GM19238 (cell line): ENCODE results near the gene CIPC.

Experiments used
- DNase-seq: peaks from one replicate; pipeline ENCODE4 v3.0.0; 2011; ENCODE audit warnings: low spot score; ENCODE audit not compliant: insufficient read length

The CIPC gene

GRCh38 chr14:77125281-77125801, 27.3 kb downstream of the CIPC start:
- no peak for DNase-seq

- DNase-seq, result no peak
Observed at GRCh38 chr14:77125823-77126325, 27.8 kb downstream of the CIPC start.

GRCh38 chr14:77126461-77126990, 28.5 kb downstream of the CIPC start:
- DNase-seq, result no peak

GRCh38 chr14:77128414-77128891, 30.4 kb downstream of the CIPC start:
- DNase-seq, result no peak

- no peak for DNase-seq
Observed at GRCh38 chr14:77130386-77130785, 32.3 kb downstream of the CIPC start.

GRCh38 chr14:77131206-77131605, 33.1 kb downstream of the CIPC start:
- DNase-seq, result no peak

GRCh38 chr14:77131871-77132486, 33.9 kb downstream of the CIPC start:
- no peak for DNase-seq

- peak; percentile 68 for DNase-seq
Observed at GRCh38 chr14:77133720-77134338, 35.8 kb downstream of the CIPC start.

- DNase-seq, result no peak
Observed at GRCh38 chr14:77139022-77139421, 41.0 kb downstream of the CIPC start.

GRCh38 chr14:77139540-77140358, 41.7 kb downstream of the CIPC start:
- peak; percentile 53 for DNase-seq

- no peak for DNase-seq
Observed at GRCh38 chr14:77140359-77141213, 42.5 kb downstream of the CIPC start.

GRCh38 chr14:77141214-77142004, 43.4 kb downstream of the CIPC start, which contains the start of gene ZDHHC22:
Gene ZDHHC22, minus strand, starts transcription at chr14:77141791. Its CDS starts 2,053 bp downstream, at chr14:77139738.
- peak; percentile 39 for DNase-seq

GRCh38 chr14:77142005-77142800, 44.1 kb downstream of the CIPC start:
- no peak for DNase-seq

- DNase-seq, result no peak
Observed at GRCh38 chr14:77143071-77143470, 45.0 kb downstream of the CIPC start.

GRCh38 chr14:77144412-77145115, 46.5 kb downstream of the CIPC start:
- DNase-seq, result no peak

GRCh38 chr14:77145975-77146740, 48.1 kb downstream of the CIPC start:
- DNase-seq, result no peak

- no peak for DNase-seq
Observed at GRCh38 chr14:77148510-77149231, 50.6 kb downstream of the CIPC start.
